ENCODE results near the gene GRIK4.

Gene GRIK4

GRCh38 chr11:120805960-120806555 is 294.5 kb downstream of the GRIK4 start:
- Histone ChIP-seq H3K9ac (ENCODE audit: low read depth, low read length, poor library complexity, severe bottlenecking) (no peak overlapping the region), H3K27me3 (ENCODE audit: insufficient read depth, low read length, poor library complexity, severe bottlenecking) (no peaks in the 10 kb centered on the region), H3K9me3 (ENCODE audit: insufficient read depth, low read depth, low read length) (no peaks in the 10 kb centered on the region), H3K36me3 (ENCODE audit: insufficient read depth, low read length) (no peaks in the 10 kb centered on the region), H3K4me2 (ENCODE audit: low read depth, low read length, poor library complexity, severe bottlenecking) (peak overlapping the region; percentile 9), H3F3A (ENCODE audit: low read depth) (no peaks in the 10 kb centered on the region), H3K79me2 (ENCODE audit: insufficient read depth, low read length) (no peaks in the 10 kb centered on the region), H3K9me2 (replicated peaks; ENCODE audit: low read depth, low read length) (no peaks in the 10 kb centered on the region), H4K20me1 (ENCODE audit: insufficient read depth, low read length, poor library complexity, severe bottlenecking) (no peaks in the 10 kb centered on the region), H3K4me1 (ENCODE audit: insufficient read depth, low read length, poor library complexity, severe bottlenecking) (peaks cover 3% of the 10 kb centered on the region), H2AFZ (ENCODE audit: low read length) (0 out of 2 replicates have a peak overlapping the region, but pooled peaks have one; percentile 51), H3K4me3 (ENCODE audit: low read length, poor library complexity, severe bottlenecking) (no peak overlapping the region)
- TF ChIP-seq CTCF (conservative IDR thresholded peaks at IDR 0.05; ENCODE audit: low read length) (no peak), EZH2phosphoT487 (IDR thresholded peaks at IDR 0.05; ENCODE audit: borderline replicate concordance) (no peak)

DNA sequence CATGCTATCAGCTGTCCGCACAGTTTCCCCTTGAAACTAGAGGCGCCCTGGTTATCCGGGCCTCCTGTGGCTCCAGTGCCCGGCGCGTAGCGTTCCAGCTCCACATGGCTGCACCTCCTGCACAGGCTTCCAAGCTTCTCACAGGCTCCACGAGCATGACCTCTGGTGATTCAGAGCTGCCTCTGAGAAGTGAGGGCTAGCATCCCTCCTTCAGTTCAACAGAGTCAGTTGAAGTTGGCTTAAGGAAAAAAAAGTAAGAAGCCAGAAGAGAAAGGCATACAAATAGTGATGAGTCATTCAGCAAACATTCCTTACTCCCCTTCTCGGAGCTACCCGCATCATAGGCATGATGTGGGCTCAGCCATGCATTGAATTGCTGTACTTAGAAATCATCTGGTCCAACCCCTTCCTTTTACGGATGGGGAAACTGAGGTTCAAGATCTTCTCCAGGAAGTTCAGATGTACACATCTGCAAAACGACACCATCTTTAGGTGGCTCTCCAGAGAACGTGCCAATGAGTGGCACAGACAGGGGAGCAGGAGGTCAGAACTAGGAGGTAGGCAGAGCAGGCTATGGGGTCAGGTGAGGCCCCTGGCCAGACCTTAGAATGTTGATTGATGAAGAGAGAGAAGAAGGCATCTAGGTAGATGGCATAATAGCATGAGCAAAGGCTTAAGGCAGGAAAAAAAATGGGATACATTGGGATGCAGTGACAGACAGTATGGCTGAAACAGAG is 296.0 kb downstream of the GRIK4 start:
- H3K4me2 ChIP-seq (ENCODE audit: low read depth, low read length, poor library complexity, severe bottlenecking) = no peak overlapping the region
- TF ChIP-seq CTCF (conservative IDR thresholded peaks at IDR 0.05; ENCODE audit: low read length) (no peak), EZH2phosphoT487 (IDR thresholded peaks at IDR 0.05; ENCODE audit: borderline replicate concordance) (no peak)
- H3K9me2 ChIP-seq (replicated peaks; ENCODE audit: low read depth, low read length) = no peaks in the 10 kb centered on the region
- H4K20me1 ChIP-seq (ENCODE audit: insufficient read depth, low read length, poor library complexity, severe bottlenecking) = no peaks in the 10 kb centered on the region
- H3K4me1 ChIP-seq (ENCODE audit: insufficient read depth, low read length, poor library complexity, severe bottlenecking) = peaks cover 3% of the 10 kb centered on the region
- H3K36me3 ChIP-seq (ENCODE audit: insufficient read depth, low read length) = no peaks in the 10 kb centered on the region
- no peaks in the 10 kb centered on the region for H3K27me3 ChIP-seq (ENCODE audit: insufficient read depth, low read length, poor library complexity, severe bottlenecking)
- H3K9ac ChIP-seq (ENCODE audit: low read depth, low read length, poor library complexity, severe bottlenecking) = no peak overlapping the region
- H3F3A ChIP-seq (ENCODE audit: low read depth) = no peaks in the 10 kb centered on the region
- no peak overlapping the region for H2AFZ ChIP-seq (ENCODE audit: low read length)
- H3K79me2 ChIP-seq (ENCODE audit: insufficient read depth, low read length) = no peaks in the 10 kb centered on the region
- H3K9me3 ChIP-seq (ENCODE audit: insufficient read depth, low read depth, low read length) = no peaks in the 10 kb centered on the region
- no peak overlapping the region for H3K4me3 ChIP-seq (ENCODE audit: low read length, poor library complexity, severe bottlenecking)

DNA sequence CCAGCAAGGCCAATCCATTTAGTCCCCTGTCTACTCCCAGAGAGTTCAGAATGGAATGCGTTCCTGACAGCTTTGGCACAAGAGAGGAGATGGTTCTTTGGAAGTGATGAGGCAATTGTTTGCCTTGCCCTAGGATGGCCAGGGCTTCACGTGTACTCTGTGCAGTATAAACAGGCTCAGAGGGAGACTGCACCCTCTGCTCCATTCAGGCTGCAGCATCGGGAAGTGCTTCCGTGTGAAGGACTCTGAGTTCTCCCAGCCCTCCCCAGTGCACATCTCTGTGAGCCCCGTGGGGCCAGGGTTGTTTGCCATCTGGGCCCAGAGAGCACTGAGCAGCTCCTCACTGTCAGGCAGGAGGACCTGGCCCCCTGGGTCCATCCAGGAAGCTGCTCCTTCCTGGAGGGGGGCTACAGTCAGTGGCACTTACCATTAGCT is 297.1 kb downstream of the GRIK4 start:
- Histone ChIP-seq H2AFZ (ENCODE audit: low read length) (no peak overlapping the region), H3K4me2 (ENCODE audit: low read depth, low read length, poor library complexity, severe bottlenecking) (no peak overlapping the region)
- TF ChIP-seq CTCF (conservative IDR thresholded peaks at IDR 0.05; ENCODE audit: low read length) = no peak
- no peak for TF ChIP-seq EZH2phosphoT487 (IDR thresholded peaks at IDR 0.05; ENCODE audit: borderline replicate concordance)

More for the DNA sequence above, 297.1 kb downstream of the GRIK4 start:
- H3K9me3 ChIP-seq (ENCODE audit: insufficient read depth, low read depth, low read length) = no peaks in the 10 kb centered on the region
- no peak overlapping the region for H3K4me3 ChIP-seq (ENCODE audit: low read length, poor library complexity, severe bottlenecking)
- no peaks in the 10 kb centered on the region for H3F3A ChIP-seq (ENCODE audit: low read depth)
- no peaks in the 10 kb centered on the region for H3K27me3 ChIP-seq (ENCODE audit: insufficient read depth, low read length, poor library complexity, severe bottlenecking)
- no peak overlapping the region for H3K9ac ChIP-seq (ENCODE audit: low read depth, low read length, poor library complexity, severe bottlenecking)
- no peaks in the 10 kb centered on the region for H3K36me3 ChIP-seq (ENCODE audit: insufficient read depth, low read length)
- H3K9me2 ChIP-seq (replicated peaks; ENCODE audit: low read depth, low read length) = no peaks in the 10 kb centered on the region
- H4K20me1 ChIP-seq (ENCODE audit: insufficient read depth, low read length, poor library complexity, severe bottlenecking) = no peaks in the 10 kb centered on the region
- H3K4me1 ChIP-seq (ENCODE audit: insufficient read depth, low read length, poor library complexity, severe bottlenecking) = peaks cover 3% of the 10 kb centered on the region
- H3K79me2 ChIP-seq (ENCODE audit: insufficient read depth, low read length) = no peaks in the 10 kb centered on the region
